Stomach (tissue), 9 donors: Measurements from ENCODE around the gene FBXW7. TPM values are rescaled to one million over a fixed set of nuclear protein-coding genes. Genes with fewer than 3 reads are reported as not detected.

ENCODE experiments used
- DNase-seq, 2 donors: peaks; one replicate each; pipeline versions ENCODE4 v3.0.0 to v3.0.0-alpha.2; 2013 to 2019
- H3K27ac ChIP-seq, 5 donors: fragments of 200-600 bp in 4 of 5; sonication (generic) in 4 of 5; one replicate each; pipeline ENCODE4 v1.5.1; 2013 to 2019; ENCODE audit warnings: mild to moderate bottlenecking in 1 of 5, moderate library complexity in 1 of 5
- H3K27me3 ChIP-seq, 3 donors: fragments of 200-600 bp; sonication (generic); one replicate each; pipeline ENCODE4 v1.5.1; 2017 to 2019; ENCODE audit warnings: mixed run types in 1 of 3
- H3K36me3 ChIP-seq, 4 donors: fragments of 200-600 bp; sonication (generic); 1 replicate in 3 of 4; 2 replicates in 1 of 4; pipeline ENCODE4 v1.5.1; 2016 to 2019
- H3K4me1 ChIP-seq, 4 donors: fragments of 200-600 bp; sonication (generic); one replicate each; pipeline ENCODE4 v1.5.1; 2016 to 2019
- H3K4me3 ChIP-seq, 4 donors: fragments of 200-600 bp; sonication (generic) in 3 of 4; one replicate each; pipeline ENCODE4 v1.5.1; 2016 to 2019; ENCODE audit warnings: mild to moderate bottlenecking in 1 of 4
- H3K9me3 ChIP-seq, 4 donors: fragments of 200-600 bp; sonication (generic); one replicate each; pipeline ENCODE4 v1.5.1; 2016 to 2019
- CTCF ChIP-seq, 7 experiments: fragments of 450-650 bp in 4 of 7; fragments of 200-600 bp in 3 of 7; sonication (generic) in 3 of 7; IDR thresholded peaks; one replicate each; pipeline ENCODE4 v1.5.1; 2016 to 2019; ENCODE audit warnings: antibody characterized with exemption in 7 of 7, control low read depth in 2 of 7, mild to moderate bottlenecking in 1 of 7
- EP300 ChIP-seq: sonication (generic); formaldehyde crosslinking; IDR thresholded peaks from one replicate; pipeline ENCODE4 v1.6.1; 2017; ENCODE audit warnings: antibody characterized with exemption
- POLR2A ChIP-seq, 4 donors: fragments of 450-650 bp; IDR thresholded peaks; one replicate each; pipeline ENCODE4 v1.6.1; 2016; ENCODE audit warnings: antibody characterized with exemption in 4 of 4, control low read depth in 2 of 4, mild to moderate bottlenecking in 1 of 4, moderate library complexity in 1 of 4
- POLR2AphosphoS5 ChIP-seq, 3 donors: sonication (generic); formaldehyde crosslinking; IDR thresholded peaks; one replicate each; pipeline ENCODE4 v1.6.1; 2016; ENCODE audit warnings: antibody characterized with exemption in 3 of 3
- WGBS, 5 donors: extraction: QIAGEN DNeasy Blood & Tissue Kit in 3 of 5; methylation state at CpG; one replicate each; pipeline versions ENCODE4 v1.1.5 to v1.1.7; 2013 to 2018; 5-methylcytosine and 5-hydroxymethylcytosine counted together
- intact Hi-C: fragments of 100-400 bp; cut with DNase I; formaldehyde crosslinking; loops from one replicate; pipeline ENCODE4 v1.15.1; 2023; ENCODE audit warnings: low total_unique reads
- polyA plus RNA-seq, 3 donors: library from polyadenylated mRNA; stranded (reverse); fragments of 200-250 nt; gene quantifications; one replicate each; pipeline ENCODE4 v1.2.3, GENCODE V29; 2013
- total RNA-seq, 5 donors: library from RNA; depleted of rRNA; stranded (reverse); fragments of >200 nt; gene quantifications; one replicate each; pipeline versions ENCODE4 v1.1.0 to v1.2.3, GENCODE V29; 2014 to 2016
- donor health status: healthy with polysubstance abuse.
- donor health status: Bipolar disorder and iron deficiency.
- donor health status: healthy.

FBXW7 gene
- total and polyA plus RNA-seq, 8 donors: 8.7 to 119 (median 25.1) TPM

DNA sequence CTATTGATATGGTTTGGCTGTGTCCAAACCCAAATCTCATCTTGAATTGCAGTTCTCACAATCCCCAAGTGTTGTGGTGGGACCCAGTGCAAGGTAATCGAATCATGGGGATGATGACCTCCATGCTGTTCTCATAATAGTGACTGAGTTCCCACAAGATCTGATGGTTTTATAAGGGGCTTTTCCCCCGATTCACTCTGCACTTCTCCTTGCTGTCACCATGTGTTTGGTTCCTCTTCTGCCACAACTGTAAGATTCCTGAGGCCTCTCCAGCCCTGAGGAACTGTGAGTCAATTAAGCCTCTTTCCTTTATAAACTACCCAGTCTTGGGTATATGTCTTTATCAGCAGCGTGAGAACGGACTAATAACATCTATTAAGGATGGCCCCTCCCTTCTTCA lies 68.8 kb downstream of the FBXW7 start:
- Histone ChIP-seq H3K4me1 (peaks cover 9 to 46% (median 24%) of the 10 kb centered on the region in 4 donors), H3K9me3 (no peaks in the 10 kb centered on the region), H3K27ac (no peak overlapping the region), H3K4me3 (no peak overlapping the region), H3K27me3 (no peaks in the 10 kb centered on the region), H3K36me3 (no peaks in the 10 kb centered on the region)
- DNase-seq: no peak
- TF ChIP-seq POLR2A (IDR thresholded peaks at IDR 0.05) (no peak), POLR2AphosphoS5 (IDR thresholded peaks at IDR 0.05) (no peak), EP300 (no peak), CTCF (IDR thresholded peaks at IDR 0.05) (no peak)
- intact Hi-C loops: no loop called here
- WGBS, 5 donors: 63 to 77% (median 68%) methylated on average over 4 of the region's 4 CpGs

- Histone ChIP-seq H3K27me3 (no peaks in the 10 kb centered on the region), H3K9me3 (no peaks in the 10 kb centered on the region), H3K36me3 (no peaks in the 10 kb centered on the region), H3K4me3 (no peak overlapping the region), H3K4me1 (peaks cover 9 to 44% (median 22%) of the 10 kb centered on the region in 4 donors), H3K27ac (peak overlapping the region in 1 of 5 donors; percentile 9)
- WGBS, 5 donors: 38 to 50% (median 45%) methylated on average over 5 of the region's 5 CpGs
- intact Hi-C loops: no loop called here
- TF ChIP-seq EP300 (no peak), POLR2A (IDR thresholded peaks at IDR 0.05) (no peak), CTCF (IDR thresholded peaks at IDR 0.05) (no peak), POLR2AphosphoS5 (IDR thresholded peaks at IDR 0.05) (no peak)
- DNase-seq: no peak
Measured at GRCh38 chr4:152464030-152464823, 71.7 kb downstream of the FBXW7 start.

GRCh38 chr4:152463562-152463961 lies 72.3 kb downstream of the FBXW7 start:
- Histone ChIP-seq H3K27me3 (no peaks in the 10 kb centered on the region), H3K27ac (no peak overlapping the region), H3K9me3 (no peaks in the 10 kb centered on the region), H3K4me1 (peaks cover 9 to 46% (median 24%) of the 10 kb centered on the region in 4 donors), H3K4me3 (no peak overlapping the region), H3K36me3 (no peaks in the 10 kb centered on the region)
- DNase-seq: no peak
- intact Hi-C loops: no loop called here
- 80 to 92% (median 84%) methylated on average over 2 of the region's 2 CpGs for WGBS, 5 donors
- TF ChIP-seq POLR2A (IDR thresholded peaks at IDR 0.05) (no peak), POLR2AphosphoS5 (IDR thresholded peaks at IDR 0.05) (no peak), EP300 (no peak), CTCF (IDR thresholded peaks at IDR 0.05) (no peak)

GRCh38 chr4:152462695-152463094 lies 73.2 kb downstream of the FBXW7 start:
- intact Hi-C loops: no loop called here
- no peak overlapping the region for H3K4me3 ChIP-seq
- no peak for TF ChIP-seq POLR2A (IDR thresholded peaks at IDR 0.05)
- no peak for TF ChIP-seq POLR2AphosphoS5 (IDR thresholded peaks at IDR 0.05)
- TF ChIP-seq EP300: no peak
- TF ChIP-seq CTCF (IDR thresholded peaks at IDR 0.05): no peak
- H3K4me1 ChIP-seq: peaks cover 9 to 49% (median 26%) of the 10 kb centered on the region in 4 donors
- no peak overlapping the region for H3K27ac ChIP-seq
- H3K36me3 ChIP-seq: no peaks in the 10 kb centered on the region
- no peaks in the 10 kb centered on the region for H3K27me3 ChIP-seq
- DNase-seq: no peak
- 83 to 95% (median 94%) methylated on average over 1 of the region's 1 CpG for WGBS, 5 donors
- H3K9me3 ChIP-seq: no peaks in the 10 kb centered on the region
